Hippocampal formation (tissue), 2 donors: ENCODE measurements around the gene WSCD1.

Source experiments
- DNase-seq, 2 donors: peaks; one replicate each; lab custom pipeline; 2025; lab: John Stamatoyannopoulos, UW

The WSCD1 gene

DNA sequence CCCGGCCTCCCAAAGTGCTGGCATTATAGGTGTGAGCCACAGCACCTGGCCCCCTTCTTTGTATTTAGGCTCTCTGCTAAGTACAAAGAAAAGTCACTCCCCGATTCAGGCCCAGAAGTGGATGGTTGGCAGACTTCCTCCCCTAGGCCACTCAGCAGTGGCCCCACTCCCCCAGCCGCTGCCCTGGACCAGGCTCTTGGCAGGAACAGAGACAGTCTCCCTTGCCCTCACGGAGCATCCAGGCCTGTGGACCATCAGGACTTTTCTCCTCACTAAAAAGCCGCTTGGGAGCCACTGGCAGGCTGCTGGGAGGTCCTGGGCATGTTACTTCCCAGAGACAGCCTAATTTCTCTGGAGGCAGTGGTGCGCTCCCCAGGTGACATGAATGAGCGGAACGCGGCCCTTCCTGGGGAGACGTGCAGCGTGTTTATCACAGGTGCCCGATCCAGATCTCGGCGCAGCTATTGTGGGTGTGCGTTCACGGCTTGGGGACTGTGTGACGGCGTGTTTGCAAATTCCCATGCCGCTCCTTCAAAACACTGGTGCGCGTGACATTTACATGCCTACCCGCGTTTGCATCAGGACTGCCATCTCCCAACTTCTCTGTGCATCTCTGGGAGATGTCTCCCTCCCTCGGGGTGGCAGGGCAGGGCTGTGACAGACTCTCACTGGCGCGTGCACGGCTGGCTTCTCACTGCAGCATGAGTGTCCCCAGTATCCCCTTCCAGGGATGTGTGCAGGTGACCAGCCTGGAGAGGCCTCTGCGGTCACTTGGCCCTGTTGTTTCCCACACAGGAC, 16.6 kb downstream of the WSCD1 start:
- DNase-seq: no peak

DNA sequence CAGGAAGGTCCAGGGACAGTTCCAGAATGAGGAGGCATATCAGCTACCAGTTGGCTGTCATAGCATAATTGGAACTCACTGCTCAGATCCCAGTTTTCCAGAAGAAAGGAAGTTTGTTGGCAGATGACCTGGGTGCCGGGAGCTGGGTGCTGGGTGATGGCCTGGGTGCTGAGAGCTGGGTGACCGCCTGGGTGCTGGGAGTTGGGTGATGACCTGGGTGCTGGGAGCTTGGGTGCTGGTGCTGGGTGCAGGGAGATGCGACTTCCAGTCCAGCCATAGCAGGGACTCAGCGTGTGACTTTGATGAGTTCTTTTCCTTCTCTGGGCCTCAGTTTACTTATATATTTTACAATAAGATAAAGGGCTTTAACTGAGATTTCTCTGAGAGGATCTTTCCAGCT, 18.0 kb downstream of the WSCD1 start:
- DNase-seq: no peak

DNA sequence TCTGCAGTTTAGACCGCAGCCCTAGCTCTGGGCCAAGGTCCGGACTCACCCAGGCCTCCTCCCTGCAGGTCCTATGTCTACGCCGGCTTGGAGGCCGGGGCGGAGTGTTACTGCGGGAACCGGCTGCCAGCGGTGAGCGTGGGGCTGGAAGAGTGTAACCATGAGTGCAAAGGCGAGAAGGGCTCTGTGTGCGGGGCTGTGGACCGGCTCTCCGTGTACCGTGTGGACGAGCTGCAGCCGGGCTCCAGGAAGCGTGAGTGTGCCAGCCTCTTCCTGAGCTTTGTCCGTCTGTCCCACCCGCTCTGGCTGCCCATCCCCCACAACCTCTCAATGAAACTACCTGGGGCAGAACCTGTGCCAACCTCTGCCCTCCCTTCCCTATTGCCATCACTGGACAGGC, 20.1 kb downstream of the WSCD1 start:
- no peak for DNase-seq

DNA sequence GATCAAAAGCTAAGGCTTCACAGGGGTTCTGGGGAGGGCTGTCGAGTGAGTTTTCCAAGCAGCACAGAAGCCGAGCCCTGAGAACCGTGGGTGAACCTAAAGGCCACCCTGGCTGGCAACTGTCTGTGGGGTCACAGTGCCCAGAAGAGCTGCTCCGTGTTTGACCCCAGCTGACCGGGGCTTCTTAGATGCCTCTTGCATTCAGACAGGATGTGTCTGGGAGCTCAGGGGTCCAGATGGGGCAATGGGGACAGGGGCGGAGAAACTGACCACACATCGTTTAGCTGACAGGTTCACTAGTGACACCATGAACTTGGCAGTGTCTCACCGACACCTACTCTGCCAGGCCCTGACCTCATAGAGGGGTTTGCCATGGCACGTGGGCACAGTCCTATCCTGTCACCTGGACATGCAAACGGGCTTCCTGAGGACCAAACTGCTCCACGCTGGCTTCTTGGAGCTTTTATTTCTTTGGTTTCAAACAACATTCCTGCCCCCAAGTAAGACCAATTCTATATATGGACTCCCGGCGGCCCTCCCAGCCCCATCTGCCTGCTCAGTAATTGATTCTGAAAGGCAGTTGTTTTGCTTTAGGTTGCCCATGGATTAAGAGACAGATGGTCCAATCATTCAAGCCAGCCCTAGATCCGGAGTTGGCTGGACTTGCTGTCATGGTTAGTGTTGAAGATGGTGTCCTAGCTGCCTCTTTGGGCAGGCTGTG, 22.2 kb downstream of the WSCD1 start:
- no peak for DNase-seq

DNA sequence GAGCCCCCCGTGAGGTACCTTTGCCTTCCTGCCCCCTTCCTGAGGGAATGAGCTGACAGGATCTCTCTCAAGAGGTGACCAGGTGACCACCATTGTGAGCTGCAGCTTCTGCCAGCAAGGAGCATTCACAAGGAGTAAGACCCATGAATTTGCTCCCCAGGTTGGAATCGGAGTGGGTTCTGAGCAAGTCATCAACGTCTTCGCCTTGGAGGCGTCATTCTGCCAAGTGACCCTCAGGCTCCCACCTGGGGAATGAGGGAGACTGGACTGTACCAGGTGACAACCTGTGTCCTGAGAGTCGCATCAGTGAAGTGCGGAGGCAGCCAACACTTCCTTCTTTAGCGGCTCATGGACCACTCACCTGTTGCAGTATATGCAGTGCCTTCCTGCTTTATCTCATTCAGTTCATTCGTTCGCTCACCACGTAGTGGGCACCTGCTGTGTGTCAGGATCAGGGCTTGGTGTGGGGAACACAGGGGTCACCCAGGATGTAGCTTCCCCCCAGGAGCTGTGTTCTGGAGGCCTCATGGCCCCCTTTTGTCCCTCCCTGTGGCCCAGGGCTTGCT, 22.8 kb downstream of the WSCD1 start:
- DNase-seq: no peak

DNA sequence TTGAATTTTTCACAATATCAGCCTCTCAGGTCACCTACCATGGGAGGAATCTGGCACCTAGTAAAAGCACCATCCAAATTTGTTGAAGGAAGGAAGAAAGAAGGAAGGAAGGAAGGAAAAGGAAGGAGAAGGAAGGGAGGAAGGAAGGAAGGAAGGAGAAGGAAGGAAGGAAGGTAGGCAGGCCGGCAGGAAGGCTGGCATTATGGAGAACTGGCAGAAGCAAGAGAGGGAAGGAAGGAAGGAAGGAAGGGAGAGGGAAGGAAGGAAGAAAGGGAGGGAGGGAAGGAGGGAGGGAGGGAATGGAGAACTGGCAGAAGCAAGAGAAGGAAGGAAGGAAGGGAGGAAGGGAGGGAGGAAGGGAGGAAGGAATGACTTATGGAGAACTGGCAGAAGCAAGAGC, 24.3 kb downstream of the WSCD1 start:
- no peak for DNase-seq

DNA sequence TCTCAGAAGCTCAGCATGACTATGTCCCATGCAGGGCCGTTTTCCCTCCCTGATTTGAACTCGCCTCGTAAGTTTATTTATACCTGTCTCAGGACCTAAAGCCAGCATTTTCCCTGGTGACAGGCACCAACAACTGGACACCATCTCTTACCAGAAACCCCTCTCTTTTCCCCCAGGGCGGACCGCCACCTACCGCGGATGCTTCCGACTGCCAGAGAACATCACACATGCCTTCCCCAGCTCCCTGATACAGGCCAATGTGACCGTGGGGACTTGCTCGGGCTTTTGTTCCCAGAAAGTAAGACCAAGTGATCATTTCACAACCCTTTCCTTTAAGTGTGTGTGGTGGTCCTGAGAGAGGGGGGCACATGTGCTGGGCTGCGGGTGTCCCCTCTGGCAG, 24.7 kb downstream of the WSCD1 start:
- DNase-seq: no peak

DNA sequence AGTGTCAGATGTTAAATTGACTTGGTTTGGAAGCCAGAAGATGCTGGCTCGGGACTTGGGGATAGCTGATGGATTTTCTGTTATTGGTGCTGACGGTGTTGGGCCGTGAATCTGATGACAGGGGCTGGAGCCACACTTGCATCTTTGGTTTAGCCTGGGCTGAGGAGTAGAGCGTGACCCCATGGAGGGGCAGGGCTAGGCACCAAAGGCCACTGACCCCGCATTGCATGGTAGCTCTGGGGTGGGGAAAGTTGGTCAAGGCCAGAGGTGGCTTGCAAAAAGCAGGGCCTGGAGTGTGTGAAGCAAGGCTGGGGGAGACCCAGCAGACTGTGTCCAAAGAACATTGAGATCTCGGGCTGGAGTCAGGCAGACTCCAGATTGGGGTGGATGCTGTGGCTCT, 25.3 kb downstream of the WSCD1 start:
- DNase-seq: no peak

DNA sequence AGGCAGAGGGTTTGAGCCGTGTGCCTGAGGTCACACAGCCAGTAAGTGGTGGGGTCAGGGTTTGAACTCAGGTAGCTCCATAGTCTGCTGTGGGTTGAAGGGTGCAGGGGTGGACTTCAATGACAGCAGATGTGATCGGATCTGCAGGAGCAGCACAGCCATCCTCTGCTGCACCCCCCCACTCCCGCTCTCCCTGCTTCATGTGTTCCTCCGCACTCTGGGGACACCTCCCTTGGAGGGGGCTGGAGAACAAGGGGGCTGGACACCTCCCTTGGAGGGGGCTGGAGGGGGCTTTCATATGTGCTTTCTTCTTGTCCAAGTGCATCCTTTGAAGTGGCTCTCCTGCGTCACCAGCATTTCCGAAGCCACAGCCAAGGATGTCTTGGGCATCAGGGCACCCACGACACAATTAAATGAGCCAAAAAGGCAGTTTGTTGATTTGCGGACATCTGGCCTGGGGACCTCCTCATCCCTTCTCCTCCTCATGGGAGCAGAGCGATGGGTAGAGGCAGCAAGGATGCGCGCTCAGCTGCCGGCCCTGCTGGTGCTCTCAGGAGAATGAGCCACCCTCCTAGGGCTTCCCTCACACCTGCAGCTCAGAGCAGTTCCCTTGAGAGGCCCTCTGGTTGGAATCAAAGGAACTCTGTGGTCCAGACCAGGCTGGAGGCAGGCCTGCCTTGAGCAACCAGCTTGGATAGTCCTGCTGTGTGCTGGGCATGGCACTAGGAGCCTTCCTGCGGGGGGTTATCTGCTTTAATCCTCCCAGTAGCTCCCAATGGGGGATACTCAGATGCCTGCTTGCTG, 26.2 kb downstream of the WSCD1 start:
- DNase-seq: no peak

DNA sequence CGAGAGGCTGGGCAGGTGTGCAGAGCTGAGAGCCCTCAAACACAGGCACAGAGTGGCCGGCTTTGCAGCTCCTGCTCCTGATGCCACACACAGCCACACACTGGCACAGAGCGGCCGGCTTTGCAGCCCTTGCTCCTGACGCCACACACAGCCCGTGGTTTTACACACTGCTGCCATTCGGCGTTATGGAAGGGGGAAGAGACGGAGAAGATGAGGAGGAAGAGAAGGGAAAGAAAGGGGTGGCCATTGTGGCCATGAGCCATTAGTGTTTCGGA, 26.8 kb downstream of the WSCD1 start:
- DNase-seq: no peak

DNA sequence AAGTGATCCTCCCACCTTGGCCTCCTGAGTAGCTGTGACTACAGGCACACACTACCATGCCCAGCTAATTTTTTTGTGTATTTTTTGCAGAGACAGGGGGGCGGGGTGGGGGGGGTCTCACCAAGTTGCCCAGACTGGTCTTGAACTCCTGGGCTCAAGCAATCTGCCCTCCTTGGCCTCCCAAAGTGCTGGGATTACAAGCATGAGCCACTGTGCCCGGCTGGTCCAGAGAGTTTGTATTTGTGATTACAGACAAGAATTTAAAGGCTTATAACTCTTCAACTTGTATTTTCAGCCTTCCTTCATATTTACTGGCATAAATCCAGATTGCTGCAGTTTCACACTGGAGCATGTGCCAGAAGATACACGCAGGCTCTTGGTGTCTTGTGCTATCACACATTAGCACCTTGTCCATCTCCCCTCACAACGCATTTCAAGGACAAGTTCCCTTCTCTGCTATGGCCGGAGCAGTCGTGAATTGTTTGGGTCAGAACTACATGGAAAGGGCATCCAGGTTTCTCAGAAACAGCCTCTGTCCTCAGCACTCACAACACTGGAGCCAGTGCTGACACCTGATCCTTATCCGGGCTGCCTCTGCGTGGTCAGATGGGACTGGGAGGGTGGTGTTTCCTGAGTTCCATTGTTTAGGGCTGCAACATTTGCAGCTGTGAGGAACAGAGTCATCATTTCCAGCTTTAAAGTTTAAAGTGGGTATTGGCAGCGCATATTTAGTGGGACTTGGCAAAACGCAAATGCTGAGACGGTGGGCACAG, 28.1 kb downstream of the WSCD1 start:
- no peak for DNase-seq

DNA sequence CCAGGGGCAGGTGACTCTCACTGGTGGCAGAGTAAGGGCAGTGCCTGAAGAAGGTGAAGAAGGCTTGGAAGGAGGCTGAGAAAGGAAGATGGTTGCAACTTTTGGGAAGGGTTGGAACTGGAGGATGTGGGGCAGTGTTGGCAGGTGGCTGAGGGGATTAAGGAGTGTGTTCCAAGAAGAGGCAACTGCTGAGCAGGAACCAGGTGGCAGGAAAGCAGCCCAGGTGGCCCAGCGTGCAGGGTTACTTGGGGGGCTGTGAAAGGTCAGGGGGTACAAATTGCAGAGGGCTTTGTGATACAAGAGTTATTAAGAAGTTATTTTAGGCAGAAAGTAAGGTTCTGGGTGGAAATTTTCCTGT, 28.6 kb downstream of the WSCD1 start:
- DNase-seq: no peak

DNA sequence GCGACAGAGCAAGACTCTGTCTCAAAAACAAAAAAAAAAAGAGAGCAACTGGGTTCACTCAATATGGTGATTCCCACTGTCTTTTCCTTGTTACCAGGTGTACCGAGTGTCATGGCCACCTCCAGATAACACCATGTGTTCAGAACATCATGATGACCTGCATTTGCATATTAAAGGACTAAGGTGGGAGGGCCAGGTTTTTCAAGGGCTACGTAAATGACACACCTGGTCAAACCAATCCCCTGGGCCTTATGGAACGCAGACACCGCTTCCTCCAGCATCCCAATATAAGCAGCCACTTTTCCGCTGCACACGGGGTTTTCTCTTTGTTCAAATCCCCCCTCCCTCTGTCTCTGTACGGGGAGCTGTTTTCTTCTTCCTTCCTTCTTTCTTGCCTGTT, 29.3 kb downstream of the WSCD1 start:
- DNase-seq: no peak

DNA sequence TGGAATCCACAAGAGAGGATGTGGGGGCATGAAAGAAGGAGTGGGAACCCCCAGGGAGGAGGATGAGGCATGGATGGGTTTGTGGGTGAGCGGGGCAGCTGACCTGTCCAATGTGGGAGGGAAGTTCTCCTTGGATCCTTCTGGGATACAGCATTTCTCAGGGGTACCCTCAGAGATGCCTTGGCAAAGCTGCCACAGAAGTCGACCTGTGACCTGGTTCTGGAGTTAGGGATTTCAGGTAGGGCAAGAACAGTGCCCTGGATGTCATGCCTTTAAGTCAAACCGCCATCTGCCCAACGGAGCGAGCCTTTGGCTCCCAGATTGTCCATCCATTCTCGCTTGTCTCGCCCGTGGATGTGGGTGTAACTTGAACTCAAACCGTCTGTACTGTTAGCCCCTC, 30.0 kb downstream of the WSCD1 start:
- no peak for DNase-seq

DNA sequence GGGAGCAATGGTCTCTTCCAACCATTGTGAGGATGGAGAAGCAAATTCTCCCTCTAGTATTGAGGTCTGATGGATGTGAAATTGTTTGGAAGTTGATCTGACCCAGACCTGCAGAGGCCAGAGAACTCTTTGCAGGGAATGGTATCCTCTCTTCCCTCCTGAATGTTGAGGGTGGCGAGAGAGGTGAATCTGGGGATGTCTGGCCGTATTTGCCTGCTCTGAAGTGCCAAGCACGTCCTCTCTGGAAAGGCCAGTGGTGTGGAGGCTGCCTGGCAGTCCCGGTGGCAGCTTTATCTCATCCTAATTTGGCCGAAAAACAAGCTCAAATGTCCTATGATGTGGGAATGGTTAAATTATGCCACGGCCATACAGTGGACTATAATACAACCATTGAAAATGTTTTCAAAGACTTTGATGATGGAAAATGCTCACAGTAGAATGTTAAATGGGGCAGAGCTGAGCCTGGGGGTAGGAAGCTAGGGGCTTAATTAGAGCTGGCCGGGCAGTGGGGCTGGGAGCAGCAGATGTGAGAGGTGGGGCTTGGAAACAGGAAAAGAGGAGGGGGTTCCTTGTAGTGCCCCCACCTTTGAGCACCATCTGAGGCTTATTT, 30.8 kb downstream of the WSCD1 start:
- DNase-seq: no peak

DNA sequence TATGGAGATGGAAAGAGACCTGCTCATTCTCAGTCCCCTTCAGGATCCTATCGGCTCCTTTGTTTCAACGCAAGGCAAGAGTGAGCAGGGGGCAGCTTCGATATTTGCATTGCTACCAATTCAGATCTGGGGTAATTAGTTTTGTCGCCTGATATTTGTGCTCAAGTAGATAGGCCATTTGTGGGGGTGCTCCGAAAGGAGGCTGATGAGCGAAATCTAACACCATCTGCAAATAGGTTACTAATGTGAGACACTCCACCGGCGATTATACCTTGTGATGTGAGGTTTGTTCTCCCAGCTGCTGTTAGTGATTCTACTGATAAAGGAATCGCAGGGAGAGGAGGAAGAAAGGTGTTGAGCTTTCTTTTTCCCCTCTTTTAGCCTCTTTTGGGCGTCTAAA, 31.5 kb downstream of the WSCD1 start:
- DNase-seq: no peak

DNA sequence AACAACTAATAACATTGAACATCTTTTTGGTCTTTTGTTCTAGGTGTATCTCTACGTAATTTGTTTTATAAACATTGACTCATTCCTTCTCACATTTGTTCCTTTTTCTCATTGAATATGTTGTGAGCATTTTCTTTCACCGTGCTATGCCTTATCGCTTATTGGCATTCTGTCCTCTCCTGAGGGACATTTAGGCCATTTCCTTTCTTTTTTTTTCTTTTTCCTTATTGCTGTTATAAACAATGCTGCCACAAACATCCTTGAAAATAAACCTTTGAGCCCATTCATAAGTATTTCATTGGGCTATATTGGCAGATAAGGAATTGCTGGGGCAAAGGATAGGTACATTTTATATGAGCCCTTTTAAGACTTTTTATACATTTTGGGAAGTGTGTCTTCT, 32.4 kb downstream of the WSCD1 start:
- DNase-seq: no peak

DNA sequence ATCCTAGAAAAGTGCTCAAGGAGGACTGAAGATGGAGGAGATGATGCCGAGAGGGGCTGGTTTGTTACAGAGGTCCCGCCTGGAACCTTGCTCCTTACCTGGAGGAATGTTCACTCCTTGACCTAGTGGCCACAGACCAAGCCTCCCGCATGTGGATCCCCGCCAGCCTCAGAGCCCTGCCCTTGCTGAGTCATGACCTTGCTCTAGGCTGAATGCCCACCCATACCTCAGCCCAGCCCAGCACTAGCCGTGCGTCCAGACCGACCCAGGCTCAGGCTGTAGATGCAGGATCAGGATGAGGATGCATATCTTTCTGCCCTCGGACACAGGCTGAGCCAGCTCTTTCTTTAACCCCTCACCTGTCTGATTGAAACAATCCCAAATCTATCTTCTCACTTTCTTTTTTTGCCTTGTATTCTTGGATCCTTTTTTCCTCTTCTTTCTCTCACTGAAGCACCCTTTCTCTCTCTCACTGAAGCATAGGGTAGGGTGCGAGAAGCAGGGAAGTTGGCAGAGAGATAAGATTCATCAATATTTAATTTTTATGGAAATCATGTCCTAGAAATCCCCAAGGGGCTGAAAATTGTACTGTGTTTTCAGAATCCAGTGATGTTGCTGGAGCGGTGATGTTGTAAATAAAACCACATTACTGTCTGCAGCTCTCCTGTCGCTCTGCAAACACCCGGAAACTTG, 34.9 kb downstream of the WSCD1 start:
- DNase-seq: no peak

DNA sequence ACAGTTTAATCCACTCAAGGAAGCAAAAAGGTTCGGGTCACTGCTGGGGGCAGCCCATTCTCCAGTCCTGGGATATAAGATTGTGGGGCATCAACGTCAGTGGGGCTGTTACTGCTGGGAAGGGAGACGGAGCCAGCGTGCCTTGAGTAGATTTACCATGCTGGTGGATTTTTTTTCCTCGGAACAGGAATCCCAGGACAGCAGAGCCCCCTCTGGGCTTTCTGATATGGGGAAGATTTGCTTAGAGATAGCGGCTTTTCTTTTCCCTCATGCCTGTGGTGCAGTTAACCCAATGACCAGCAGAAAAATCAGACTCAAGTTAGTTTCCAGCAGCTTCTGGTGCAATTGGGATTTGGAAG, 35.4 kb downstream of the WSCD1 start:
- no peak for DNase-seq

DNA sequence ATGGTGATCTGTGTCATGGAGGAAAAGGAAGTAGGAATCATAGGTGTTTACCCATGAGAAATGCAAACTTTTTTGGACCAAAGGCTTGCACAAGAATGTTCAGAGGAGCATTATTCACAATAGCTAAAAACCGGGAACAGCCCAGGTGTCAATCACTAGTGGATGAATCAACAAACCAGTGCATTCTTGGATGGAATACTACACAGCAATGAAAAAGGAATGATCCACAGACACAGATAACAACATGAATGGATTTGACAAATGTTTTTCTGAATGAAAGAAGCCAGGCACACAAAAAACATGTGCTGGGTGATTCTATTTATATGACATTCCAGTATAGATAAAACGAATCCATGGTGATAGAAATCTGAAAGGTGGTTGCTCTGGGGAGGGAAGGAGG, 36.0 kb downstream of the WSCD1 start:
- no peak for DNase-seq

DNA sequence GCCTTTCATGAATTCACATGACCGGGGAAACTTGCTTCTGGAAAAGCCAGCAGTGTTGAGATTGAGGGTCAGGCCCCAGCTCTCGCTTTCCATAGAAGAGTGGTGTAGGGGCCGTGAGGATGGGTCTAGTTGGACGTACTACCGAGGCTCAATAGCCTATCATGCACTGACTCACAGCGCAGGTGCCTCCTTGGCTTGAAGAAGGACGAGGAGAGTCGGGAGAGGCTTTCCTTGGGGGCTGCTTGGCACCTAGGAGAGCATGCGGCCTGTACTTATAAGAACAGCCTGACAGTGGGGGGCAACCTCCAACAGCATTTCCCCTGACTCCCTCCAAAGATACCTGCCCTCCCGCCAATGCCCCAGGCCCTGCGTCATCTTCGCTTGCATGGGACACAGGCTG, 37.6 kb downstream of the WSCD1 start:
- no peak for DNase-seq
